SU-DHL-6 (cell line): ENCODE measurements around the gene PRSS56.

Source experiments
- H2AFZ ChIP-seq: fragments of 200-600 bp; sonication (generic); 2 replicates; pipeline ENCODE4 v1.6.1; 2014; ENCODE audit warnings: low read depth, mild to moderate bottlenecking, moderate library complexity, mixed read lengths, antibody characterized with exemption, low read length; ENCODE audit not compliant: severe bottlenecking
- H3F3A ChIP-seq: fragments of 200-600 bp; shearing (Covaris generic); 2 replicates; pipeline ENCODE4 v1.6.0; 2016; ENCODE audit warnings: antibody characterized with exemption, mild to moderate bottlenecking; ENCODE audit not compliant: insufficient read depth
- H3K27ac ChIP-seq: fragments of 200-600 bp; sonication (generic); 2 replicates; pipeline ENCODE4 v1.5.1; 2016; ENCODE audit warnings: low read depth, mild to moderate bottlenecking, low read length, moderate library complexity, mixed read lengths
- H3K27me3 ChIP-seq: fragments of 200-600 bp; sonication (generic), shearing (Covaris generic); 2 replicates; pipeline ENCODE4 v1.6.0; 2014; ENCODE audit warnings: mild to moderate bottlenecking, low read length
- H3K36me3 ChIP-seq: fragments of 200-600 bp; sonication (generic); 2 replicates; pipeline ENCODE4 v1.6.1; 2014; ENCODE audit warnings: mild to moderate bottlenecking, low read length, mixed read lengths
- H3K4me2 ChIP-seq: fragments of 300-600, 200-600 bp; shearing (Covaris generic), sonication (generic); 2 replicates; pipeline ENCODE4 v1.6.0; 2014; ENCODE audit warnings: low read length, low read depth, mild to moderate bottlenecking; ENCODE audit not compliant: poor library complexity, severe bottlenecking
- H3K4me3 ChIP-seq: fragments of 200-600 bp; sonication (generic); 2 replicates; pipeline ENCODE4 v1.5.1; 2014; ENCODE audit warnings: antibody characterized with exemption, low read length, mild to moderate bottlenecking, mixed read lengths; ENCODE audit not compliant: insufficient read depth, poor library complexity, severe bottlenecking
- H3K79me2 ChIP-seq: fragments of 200-600 bp; sonication (generic); 2 replicates; pipeline ENCODE4 v1.6.1; 2014; ENCODE audit warnings: mild to moderate bottlenecking, low read length, moderate library complexity; ENCODE audit not compliant: insufficient read depth
- H3K9ac ChIP-seq: fragments of 200-600 bp; sonication (generic); 2 replicates; pipeline ENCODE4 v1.7.0; 2014; ENCODE audit warnings: mild to moderate bottlenecking, low read length
- H3K9me2 ChIP-seq: fragments of 200-600 bp; sonication (generic); replicated peaks from 2 replicates; pipeline ENCODE4 v1.6.1; 2014; ENCODE audit warnings: low read length; ENCODE audit not compliant: insufficient read depth
- H3K9me3 ChIP-seq: fragments of 200-600 bp; sonication (generic); 2 replicates; pipeline ENCODE4 v1.6.1; 2014; ENCODE audit warnings: low read length, mixed read lengths; ENCODE audit not compliant: insufficient read depth
- H4K20me1 ChIP-seq: fragments of 200-600 bp; sonication (generic); 2 replicates; pipeline ENCODE4 v1.6.1; 2014; ENCODE audit warnings: low read depth, mild to moderate bottlenecking, antibody characterized with exemption, low read length, moderate library complexity, mixed read lengths
- CTCF ChIP-seq: fragments of 200-600 bp; sonication (generic); IDR thresholded peaks from one replicate; pipeline ENCODE4 v1.5.1; 2017; ENCODE audit warnings: antibody characterized with exemption, mild to moderate bottlenecking, low read length, moderate library complexity; ENCODE audit not compliant: insufficient read depth, poor library complexity, severe bottlenecking
- EZH2phosphoT487 ChIP-seq: fragments of 200-600 bp; sonication (generic), shearing (Covaris generic); conservative IDR thresholded peaks from 2 replicates; pipeline ENCODE4 v1.6.1; 2018; ENCODE audit warnings: mild to moderate bottlenecking, antibody characterized with exemption, low read length, moderate library complexity, mixed read lengths

The PRSS56 gene

GRCh38 chr2:232501794-232502390 lies 18.3 kb upstream of the PRSS56 start:
- no peak for TF ChIP-seq EZH2phosphoT487
- TF ChIP-seq CTCF = no peak
- no peak overlapping the region for H3K9ac ChIP-seq
- H3K79me2 ChIP-seq = no peaks in the 10 kb centered on the region
- H3K36me3 ChIP-seq = no peaks in the 10 kb centered on the region
- H3K27me3 ChIP-seq = no peaks in the 10 kb centered on the region
- H3K4me3 ChIP-seq = no peak overlapping the region
- no peaks in the 10 kb centered on the region for H3K9me2 ChIP-seq
- H3K4me2 ChIP-seq = no peak overlapping the region
- H3K9me3 ChIP-seq = no peaks in the 10 kb centered on the region
- no peak overlapping the region for H3K27ac ChIP-seq
- H3F3A ChIP-seq = no peaks in the 10 kb centered on the region
- no peak overlapping the region for H2AFZ ChIP-seq
- no peaks in the 10 kb centered on the region for H4K20me1 ChIP-seq

- Histone ChIP-seq H3K9me3 (no peaks in the 10 kb centered on the region), H3K9ac (no peak overlapping the region), H3K4me3 (no peak overlapping the region), H3F3A (no peaks in the 10 kb centered on the region), H3K9me2 (no peaks in the 10 kb centered on the region), H3K36me3 (no peaks in the 10 kb centered on the region), H2AFZ (no peak overlapping the region), H3K79me2 (no peaks in the 10 kb centered on the region), H3K4me2 (no peak overlapping the region), H3K27me3 (no peaks in the 10 kb centered on the region), H3K27ac (no peak overlapping the region), H4K20me1 (no peaks in the 10 kb centered on the region)
- TF ChIP-seq CTCF = no peak
Observed at GRCh38 chr2:232502511-232502910, 17.7 kb upstream of the PRSS56 start.

- no peak overlapping the region for H3K4me3 ChIP-seq
- H3K4me2 ChIP-seq = no peak overlapping the region
- H3K27me3 ChIP-seq = no peaks in the 10 kb centered on the region
- no peak overlapping the region for H3K9ac ChIP-seq
- no peaks in the 10 kb centered on the region for H3K9me2 ChIP-seq
- H3F3A ChIP-seq = no peaks in the 10 kb centered on the region
- no peak overlapping the region for H2AFZ ChIP-seq
- H3K27ac ChIP-seq = no peak overlapping the region
- no peaks in the 10 kb centered on the region for H4K20me1 ChIP-seq
- H3K9me3 ChIP-seq = no peaks in the 10 kb centered on the region
- H3K79me2 ChIP-seq = no peaks in the 10 kb centered on the region
- TF ChIP-seq CTCF = no peak
- no peak for TF ChIP-seq EZH2phosphoT487
- no peaks in the 10 kb centered on the region for H3K36me3 ChIP-seq
Observed at GRCh38 chr2:232502911-232503808, 17.0 kb upstream of the PRSS56 start.
